HG03432 (cell line): ENCODE data around the gene MICALL1.

Experiments
- ATAC-seq: cut with Tn5 transposase; IDR thresholded peaks from one replicate; pipeline ENCODE4 v1.9.1; 2021; ENCODE audit warnings: mild to moderate bottlenecking, moderate library complexity; ENCODE audit not compliant: unreplicated experiment

MICALL1 gene

GRCh38 chr22:37982151-37982785 is 76.2 kb downstream of the MICALL1 start:
- ATAC-seq: no peak

- ATAC-seq: no peak
Measured at GRCh38 chr22:37982938-37983859, 77.1 kb downstream of the MICALL1 start.

- ATAC-seq: no peak
Measured at GRCh38 chr22:37983860-37984791, 78.0 kb downstream of the MICALL1 start, which contains the start of gene SOX10. TSS of gene SOX10 (minus strand) at chr22:37984555. CDS start at chr22:37983784, 771 bp downstream.

- ATAC-seq: no peak
Measured at GRCh38 chr22:37985050-37985585, 79.0 kb downstream of the MICALL1 start.

GRCh38 chr22:37985751-37986281 is 79.7 kb downstream of the MICALL1 start:
- no peak for ATAC-seq

GRCh38 chr22:37986371-37986770 is 80.3 kb downstream of the MICALL1 start:
- ATAC-seq: no peak

DNA sequence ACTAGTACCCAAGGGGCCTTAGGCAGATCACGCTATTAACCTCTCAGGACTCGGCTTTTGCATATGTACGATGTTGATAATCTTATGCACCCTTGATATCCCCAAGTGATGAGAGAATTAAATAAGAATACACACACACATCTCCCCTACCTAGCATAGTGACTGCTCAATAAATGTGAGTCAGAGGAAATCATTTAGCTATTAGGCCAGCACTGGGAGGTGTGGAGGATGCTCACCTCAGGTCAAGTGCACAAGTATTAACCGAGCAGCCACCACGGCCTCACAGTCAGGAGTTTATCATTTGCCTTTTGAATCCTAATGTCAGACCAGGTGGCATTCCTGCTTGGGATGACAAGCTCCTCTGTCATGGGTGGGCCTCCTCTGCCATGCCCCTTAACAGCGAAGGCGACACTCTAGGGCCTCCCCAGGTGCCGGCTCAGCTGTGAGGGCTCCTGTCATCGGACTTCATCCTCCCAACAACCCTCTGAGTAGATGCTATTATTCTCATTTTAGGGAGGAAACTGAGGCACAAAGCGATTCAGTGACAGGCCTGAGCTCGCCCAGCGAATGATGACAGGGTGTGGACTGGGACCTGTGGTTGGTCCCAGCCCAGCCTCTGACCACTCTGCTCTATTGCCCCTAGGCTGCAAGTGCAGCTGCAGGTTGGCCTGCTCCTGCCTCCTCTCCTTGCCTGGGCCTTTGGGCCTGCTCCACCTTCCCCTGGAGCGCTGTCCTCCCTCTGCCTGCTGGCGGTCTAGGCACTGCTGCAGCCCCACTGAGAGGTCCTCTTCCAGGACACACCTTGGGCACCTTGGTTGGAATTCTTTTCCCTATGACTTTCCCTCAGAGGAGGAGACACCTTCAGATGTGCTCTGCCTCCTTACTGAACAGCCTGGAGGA is 83.3 kb downstream of the MICALL1 start:
- ATAC-seq: no peak

DNA sequence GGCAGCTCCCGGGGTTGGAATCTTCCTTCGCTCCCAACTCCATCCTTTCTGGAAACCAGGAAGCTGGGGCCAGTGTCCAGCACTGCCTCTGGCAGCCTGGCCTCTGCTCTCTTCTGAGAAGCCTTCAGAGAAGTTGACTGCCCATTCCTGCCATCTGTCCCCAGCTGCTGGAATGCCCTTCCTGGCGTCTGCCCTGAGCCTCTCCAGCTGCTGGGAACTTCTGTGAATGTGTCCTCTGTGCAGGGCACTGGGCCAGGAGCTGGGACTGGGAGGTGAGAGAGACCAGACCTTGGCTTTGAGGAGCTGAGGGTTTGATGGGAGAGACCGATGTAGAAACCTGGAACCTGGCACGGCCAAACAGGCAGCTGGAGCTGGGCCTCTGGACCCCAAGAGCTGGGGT is 84.2 kb downstream of the MICALL1 start:
- ATAC-seq: no peak

DNA sequence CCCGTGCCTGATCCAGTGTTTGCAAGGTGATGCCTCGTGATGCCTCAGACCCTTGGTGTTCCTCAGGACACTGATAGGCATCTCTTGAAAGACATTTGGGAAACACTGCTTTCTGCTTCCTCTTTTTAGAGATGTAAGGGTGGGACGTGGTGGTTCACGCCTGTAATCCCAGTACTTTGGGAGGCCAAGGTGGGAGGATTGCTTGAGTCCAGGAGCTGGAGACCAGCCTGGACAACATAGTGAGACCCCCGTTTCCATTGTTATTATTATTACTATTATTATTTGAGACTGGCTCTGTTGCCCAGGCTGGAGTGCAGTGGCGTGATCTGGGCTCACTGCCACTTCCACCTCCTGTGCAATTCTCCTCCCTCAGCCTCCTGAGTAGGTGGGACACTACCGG is 84.8 kb downstream of the MICALL1 start:
- ATAC-seq: no peak

GRCh38 chr22:37991731-37992442 is 85.8 kb downstream of the MICALL1 start:
- no peak for ATAC-seq
